Measurements from ENCODE around the gene GLI3. TPM values are rescaled to one million over a fixed set of nuclear protein-coding genes. Genes with fewer than 3 reads are reported as not detected.

Gene GLI3
- total RNA-seq, 1 donor from 2014 or later: 32.0 TPM

DNA sequence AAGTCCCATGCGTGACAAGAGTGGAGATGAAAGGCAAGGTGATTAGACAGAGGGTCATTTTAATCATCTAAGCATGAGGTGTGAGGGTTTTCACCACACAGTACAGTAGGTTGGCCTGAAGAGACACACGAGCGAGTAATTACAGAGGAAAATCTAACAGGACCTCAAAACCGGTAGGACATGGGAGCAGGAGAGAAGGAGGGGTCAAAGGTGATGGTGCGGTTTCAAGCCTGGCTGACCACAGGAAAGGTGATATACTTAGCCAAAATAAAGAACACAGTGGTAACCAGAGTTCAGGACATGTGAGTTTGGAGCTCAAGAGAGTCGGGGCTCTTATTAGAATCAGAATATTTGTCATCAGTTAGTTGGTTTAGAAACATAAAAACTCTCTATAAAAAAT is 20.0 kb downstream of the GLI3 start:
- H3K36me3 ChIP-seq: peaks cover 15% of the 10 kb centered on the region
- H4K20me1 ChIP-seq (ENCODE audit: low read depth): peaks cover 66% of the 10 kb centered on the region
- peaks cover 2% of the 10 kb centered on the region for H3K27me3 Mint-ChIP-seq (ENCODE audit: insufficient read depth, low read depth)
- H3K79me2 ChIP-seq (ENCODE audit: low read depth): peaks cover 91% of the 10 kb centered on the region
- H2AFZ ChIP-seq (replicated peaks): no peak overlapping the region
- peaks cover 97% of the 10 kb centered on the region for H3K4me1 ChIP-seq
- H3K27me3 ChIP-seq: no peaks in the 10 kb centered on the region
- no peaks in the 10 kb centered on the region for H3K9me3 ChIP-seq (ENCODE audit: low read depth)
- peaks cover 96% of the 10 kb centered on the region for H3K4me1 Mint-ChIP-seq
- peaks cover 35% of the 10 kb centered on the region for H3K36me3 Mint-ChIP-seq
- no peak for TF ChIP-seq CTCF (IDR thresholded peaks at IDR 0.05)
- TF ChIP-seq EZH2 (IDR thresholded peaks at IDR 0.05): no peak
- no peak for TF ChIP-seq EZH2phosphoT487 (IDR thresholded peaks at IDR 0.05)
- peak overlapping the region; percentile 17 for H3K27ac Mint-ChIP-seq
- peak overlapping the region; percentile 1 for H3K4me3 Mint-ChIP-seq
- H3F3A ChIP-seq (ENCODE audit: low read depth): peaks cover 74% of the 10 kb centered on the region
- H3K9me3 Mint-ChIP-seq: no peaks in the 10 kb centered on the region
- H3K4me3 ChIP-seq: no peak overlapping the region
- H3K9ac ChIP-seq: no peak overlapping the region
- peak; percentile 36 for DNase-seq (ENCODE audit: low spot score)
- peak overlapping the region; percentile 43 for H3K4me2 ChIP-seq
- H3K27ac ChIP-seq: peak overlapping the region; percentile 62

DNA sequence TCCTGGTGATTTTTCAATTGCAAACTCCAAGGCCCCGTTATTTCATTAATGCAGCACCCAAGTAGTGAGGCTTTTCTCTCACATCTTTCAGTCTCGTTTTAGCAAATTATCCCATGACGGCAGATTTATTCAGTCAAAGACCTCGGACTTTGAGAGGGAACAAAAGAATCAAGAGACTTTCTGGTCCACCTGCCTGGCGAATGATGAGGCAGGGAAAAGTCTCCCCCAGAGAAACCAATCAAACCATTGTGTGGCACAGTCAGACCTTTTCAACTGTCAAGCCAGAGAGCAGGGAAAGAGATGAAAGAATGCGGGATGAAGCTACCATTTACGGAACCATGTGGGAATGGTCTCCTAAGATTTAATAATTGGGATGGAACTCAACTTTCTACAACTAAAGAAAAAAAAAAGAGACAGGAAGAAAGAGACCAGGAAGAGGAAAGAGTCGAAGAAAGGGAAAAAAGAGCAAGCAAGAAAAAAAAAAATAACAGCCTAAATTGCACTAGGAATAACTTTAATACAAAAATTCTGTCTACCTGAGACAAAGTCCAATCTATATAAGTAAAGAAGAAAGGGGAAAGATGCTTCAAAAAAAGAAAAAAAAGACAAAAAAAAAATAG is 22.8 kb downstream of the GLI3 start:
- no peaks in the 10 kb centered on the region for H3K9me3 ChIP-seq (ENCODE audit: low read depth)
- H3K4me3 ChIP-seq: peak overlapping the region; percentile 30
- H3F3A ChIP-seq (ENCODE audit: low read depth): peaks cover 63% of the 10 kb centered on the region
- peak; percentile 86 for DNase-seq (ENCODE audit: low spot score)
- H3K36me3 ChIP-seq: peaks cover 20% of the 10 kb centered on the region
- TF ChIP-seq EZH2phosphoT487 (IDR thresholded peaks at IDR 0.05): no peak
- TF ChIP-seq CTCF (IDR thresholded peaks at IDR 0.05): no peak
- TF ChIP-seq EZH2 (IDR thresholded peaks at IDR 0.05): no peak
- Mint-ChIP-seq H3K4me1 (peaks cover 90% of the 10 kb centered on the region), H3K36me3 (peaks cover 41% of the 10 kb centered on the region), H3K27me3 (ENCODE audit: insufficient read depth, low read depth) (peaks cover 2% of the 10 kb centered on the region), H3K4me3 (peak overlapping the region; percentile 71), H3K27ac (peak overlapping the region; percentile 92), H3K9me3 (no peaks in the 10 kb centered on the region)
- H4K20me1 ChIP-seq (ENCODE audit: low read depth): peaks cover 50% of the 10 kb centered on the region
- H3K4me2 ChIP-seq: peak overlapping the region; percentile 68
- H3K79me2 ChIP-seq (ENCODE audit: low read depth): peaks cover 91% of the 10 kb centered on the region
- H3K27ac ChIP-seq: peak overlapping the region; percentile 98
- H3K9ac ChIP-seq: no peak overlapping the region
- no peaks in the 10 kb centered on the region for H3K27me3 ChIP-seq
- peaks cover 90% of the 10 kb centered on the region for H3K4me1 ChIP-seq
- H2AFZ ChIP-seq (replicated peaks): no peak overlapping the region

- Mint-ChIP-seq H3K36me3 (peaks cover 37% of the 10 kb centered on the region), H3K4me3 (peak overlapping the region; percentile 72), H3K4me1 (peaks cover 79% of the 10 kb centered on the region), H3K27ac (peak overlapping the region; percentile 92), H3K27me3 (ENCODE audit: insufficient read depth, low read depth) (peaks cover 3% of the 10 kb centered on the region), H3K9me3 (no peaks in the 10 kb centered on the region)
- H3K9ac ChIP-seq: no peak overlapping the region
- no peak overlapping the region for H2AFZ ChIP-seq (replicated peaks)
- peaks cover 11% of the 10 kb centered on the region for H3K36me3 ChIP-seq
- no peak for DNase-seq (ENCODE audit: low spot score)
- H3K4me3 ChIP-seq: peak overlapping the region; percentile 30
- no peaks in the 10 kb centered on the region for H3K27me3 ChIP-seq
- H4K20me1 ChIP-seq (ENCODE audit: low read depth): peaks cover 46% of the 10 kb centered on the region
- H3K79me2 ChIP-seq (ENCODE audit: low read depth): peaks cover 91% of the 10 kb centered on the region
- H3K9me3 ChIP-seq (ENCODE audit: low read depth): no peaks in the 10 kb centered on the region
- peaks cover 62% of the 10 kb centered on the region for H3F3A ChIP-seq (ENCODE audit: low read depth)
- peak overlapping the region; percentile 68 for H3K4me2 ChIP-seq
- peaks cover 80% of the 10 kb centered on the region for H3K4me1 ChIP-seq
- H3K27ac ChIP-seq: peak overlapping the region; percentile 98
- TF ChIP-seq EZH2 (IDR thresholded peaks at IDR 0.05): no peak
- no peak for TF ChIP-seq EZH2phosphoT487 (IDR thresholded peaks at IDR 0.05)
- no peak for TF ChIP-seq CTCF (IDR thresholded peaks at IDR 0.05)
Observed at GRCh38 chr7:42213093-42213492, 23.9 kb downstream of the GLI3 start.

Data from neural progenitor cell (in vitro differentiated cells).